K562 (cell line): Measurements from ENCODE around the gene ZNF581. TPM values are rescaled to one million over a fixed set of nuclear protein-coding genes. Genes with fewer than 3 reads are reported as not detected.

Source experiments
- BRF2 ChIP-seq: IDR thresholded peaks from 3 replicates; pipeline ENCODE4 v1.6.1; 2011; ENCODE audit warnings: borderline replicate concordance, mild to moderate bottlenecking; ENCODE audit not compliant: insufficient read length, insufficient read depth
- GTF3C2 ChIP-seq: IDR thresholded peaks from 3 replicates; pipeline ENCODE4 v1.6.1; 2011; ENCODE audit warnings: borderline replicate concordance, mild to moderate bottlenecking, moderate library complexity; ENCODE audit not compliant: insufficient read length; ENCODE audit errors: extremely low read depth
- HNRNPK ChIP-seq: fragments of 200-400 bp; formaldehyde crosslinking; IDR thresholded peaks from one replicate; pipeline ENCODE4 v1.6.1; 2018; ENCODE audit warnings: mild to moderate bottlenecking, low read depth, low read length; ENCODE audit not compliant: poor library complexity, severe bottlenecking
- SMARCB1 ChIP-seq: IDR thresholded peaks from 2 replicates; pipeline ENCODE4 v1.6.1; 2011; ENCODE audit warnings: improper control_type of control experiment, low read depth; ENCODE audit not compliant: insufficient read length
- ZBTB26 ChIP-seq: fragments of 450-650 bp; formaldehyde crosslinking; IDR thresholded peaks from 2 replicates; pipeline ENCODE4 v1.4.0; 2022; ENCODE audit warnings: missing genetic modification characterization
- ZFPM2 ChIP-seq: fragments of 250-450 bp; sonication (Bioruptor Pico); IDR thresholded peaks from 2 replicates; pipeline ENCODE4 v1.5.1; 2022; ENCODE audit warnings: mild to moderate bottlenecking
- ZNF174 ChIP-seq: fragments of 250-450 bp; sonication (Bioruptor Pico); IDR thresholded peaks from 2 replicates; pipeline ENCODE4 v1.4.0; 2020; ENCODE audit warnings: mild to moderate bottlenecking
- ZNF212 ChIP-seq: fragments of 450-650 bp; formaldehyde crosslinking; IDR thresholded peaks from 2 replicates; pipeline ENCODE4 v1.4.0; 2020; ENCODE audit warnings: mild to moderate bottlenecking
- polyA plus RNA-seq, 8 experiments: library from polyadenylated mRNA; depleted of rRNA in 4 of 8; stranded (reverse) in 5 of 8; unstranded in 3 of 8; fragments of >200 nt; fragmentation: Nextera tagmentation in 2 of 8; fragmentation: Illumina TruSeq in 1 of 8; extraction: Ambion mirVana in 2 of 8; extraction: Trizol in 1 of 8; gene quantifications; 2 replicates each; pipeline versions ENCODE4 v1.2.1 to v1.2.3, GENCODE V29; 2011 to 2014; ENCODE audit warnings: inconsistent platforms in 1 of 8, missing spikeins in 1 of 8
- total RNA-seq, 7 experiments: library from RNA; depleted of rRNA in 6 of 7; stranded (reverse); fragments of >200 nt in 6 of 7; fragmentation: Illumina TruSeq in 2 of 7; extraction: Trizol in 2 of 7; gene quantifications; 2 replicates each; pipeline versions ENCODE4 v1.2.1 to v1.2.3, GENCODE V29; 2011 to 2021; ENCODE audit warnings: low replicate concordance in 1 of 7
- TF ChIP-seq, protein P1 (sequence below), 2 experiments: fragments of 450-650 bp; formaldehyde crosslinking in 1 of 2; IDR thresholded peaks; 2 replicates each; pipeline versions ENCODE4 v1.4.0 to v1.6.1; 2014 to 2020; ENCODE audit warnings: mild to moderate bottlenecking in 2 of 2, borderline replicate concordance in 1 of 2, low read depth in 1 of 2

The ZNF581 gene
- total and polyA plus RNA-seq, 9 of the 15 experiments (the other 6 are each of a cell fraction or from before 2014, with no cell fraction given) = 2.4 to 39.4 (median 15.4) TPM

DNA sequence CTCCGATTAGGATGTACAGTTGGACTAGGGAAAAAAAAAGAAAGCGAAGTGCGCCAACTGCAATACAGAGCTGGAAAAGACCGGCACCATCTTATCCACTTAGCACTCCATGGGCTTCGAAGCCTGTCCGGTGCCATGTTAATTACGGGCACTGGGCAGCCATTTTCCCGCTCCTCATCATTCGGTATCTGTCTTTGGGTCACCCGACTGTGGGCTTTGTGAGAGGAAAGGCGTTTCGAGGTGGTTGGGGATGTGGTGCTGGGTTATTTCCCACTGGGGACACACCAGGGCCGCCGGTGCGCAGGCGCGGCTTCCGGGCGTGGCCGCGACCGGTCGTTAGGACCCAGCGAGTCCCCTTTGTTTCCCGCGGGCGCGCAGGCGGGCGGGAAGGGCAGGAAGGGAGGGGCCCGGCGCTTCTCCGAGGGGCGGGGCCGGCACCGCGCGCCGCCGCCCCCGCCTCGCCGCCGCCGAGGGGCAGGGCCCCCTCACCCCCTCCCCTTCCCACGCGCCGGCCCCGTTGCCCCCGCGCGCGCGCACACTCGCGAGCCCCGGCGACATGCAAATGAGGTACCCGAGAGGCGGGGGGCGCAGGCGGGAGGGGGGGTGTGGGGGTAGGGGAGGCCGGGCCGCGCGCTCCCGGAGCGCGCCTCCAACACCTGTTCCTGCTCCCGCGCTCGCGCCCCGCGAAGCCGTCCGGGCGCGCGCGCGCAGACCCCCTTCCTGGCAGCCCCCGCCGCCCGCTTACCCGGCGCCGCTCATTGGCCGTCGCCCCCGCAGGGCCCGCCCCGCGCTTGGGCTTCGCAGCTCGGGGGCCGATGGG is 43.4 kb upstream of the ZNF581 start, which contains the start of gene ZNF524 (continued):
- TF ChIP-seq, protein P1, sequence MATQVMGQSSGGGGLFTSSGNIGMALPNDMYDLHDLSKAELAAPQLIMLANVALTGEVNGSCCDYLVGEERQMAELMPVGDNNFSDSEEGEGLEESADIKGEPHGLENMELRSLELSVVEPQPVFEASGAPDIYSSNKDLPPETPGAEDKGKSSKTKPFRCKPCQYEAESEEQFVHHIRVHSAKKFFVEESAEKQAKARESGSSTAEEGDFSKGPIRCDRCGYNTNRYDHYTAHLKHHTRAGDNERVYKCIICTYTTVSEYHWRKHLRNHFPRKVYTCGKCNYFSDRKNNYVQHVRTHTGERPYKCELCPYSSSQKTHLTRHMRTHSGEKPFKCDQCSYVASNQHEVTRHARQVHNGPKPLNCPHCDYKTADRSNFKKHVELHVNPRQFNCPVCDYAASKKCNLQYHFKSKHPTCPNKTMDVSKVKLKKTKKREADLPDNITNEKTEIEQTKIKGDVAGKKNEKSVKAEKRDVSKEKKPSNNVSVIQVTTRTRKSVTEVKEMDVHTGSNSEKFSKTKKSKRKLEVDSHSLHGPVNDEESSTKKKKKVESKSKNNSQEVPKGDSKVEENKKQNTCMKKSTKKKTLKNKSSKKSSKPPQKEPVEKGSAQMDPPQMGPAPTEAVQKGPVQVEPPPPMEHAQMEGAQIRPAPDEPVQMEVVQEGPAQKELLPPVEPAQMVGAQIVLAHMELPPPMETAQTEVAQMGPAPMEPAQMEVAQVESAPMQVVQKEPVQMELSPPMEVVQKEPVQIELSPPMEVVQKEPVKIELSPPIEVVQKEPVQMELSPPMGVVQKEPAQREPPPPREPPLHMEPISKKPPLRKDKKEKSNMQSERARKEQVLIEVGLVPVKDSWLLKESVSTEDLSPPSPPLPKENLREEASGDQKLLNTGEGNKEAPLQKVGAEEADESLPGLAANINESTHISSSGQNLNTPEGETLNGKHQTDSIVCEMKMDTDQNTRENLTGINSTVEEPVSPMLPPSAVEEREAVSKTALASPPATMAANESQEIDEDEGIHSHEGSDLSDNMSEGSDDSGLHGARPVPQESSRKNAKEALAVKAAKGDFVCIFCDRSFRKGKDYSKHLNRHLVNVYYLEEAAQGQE (IDR thresholded peaks at IDR 0.05; ENCODE audit: borderline replicate concordance) = no peak
- TF ChIP-seq, protein P1 (CRISPR knock-in tag; IDR thresholded peaks at IDR 0.05; ENCODE audit: low read depth) = peak; percentile 70; the same call in 1 of the 2 replicates
- TF ChIP-seq ZNF212 (CRISPR knock-in tag) (no peak), HNRNPK (no peak), ZBTB26 (CRISPR knock-in tag) (no peak), BRF2 (no peak), ZFPM2 (CRISPR knock-in tag) (no peak), ZNF174 (CRISPR knock-in tag) (no peak), SMARCB1 (no peak), GTF3C2 (no peak)
